Breast epithelium (tissue), 4 donors: ENCODE data around the gene ZNF35. TPM values are rescaled to one million over a fixed set of nuclear protein-coding genes. Genes with fewer than 3 reads are reported as not detected.

Experiments used
- DNase-seq, 2 donors: peaks; one replicate each; pipeline ENCODE4 v3.0.0-alpha.2; 2019; ENCODE audit warnings: low spot score in 2 of 2
- H3K27ac ChIP-seq, 2 donors: fragments of 200-600 bp; sonication (generic) in 1 of 2; one replicate each; pipeline ENCODE4 v1.5.1; 2016 to 2019; ENCODE audit warnings: mild to moderate bottlenecking in 1 of 2
- H3K27me3 ChIP-seq, 2 donors: fragments of 200-600 bp; sonication (generic) in 1 of 2; one replicate each; pipeline versions ENCODE4 v1.5.1 to v1.6.0; 2017 to 2019; ENCODE audit warnings: control low read depth in 1 of 2, mild to moderate bottlenecking in 1 of 2
- H3K36me3 ChIP-seq: fragments of 200-600 bp; one replicate; pipeline ENCODE4 v1.5.1; 2019
- H3K4me1 ChIP-seq, 2 donors: fragments of 200-600 bp; sonication (generic); one replicate each; pipeline ENCODE4 v1.5.1; 2016 to 2019; ENCODE audit warnings: control low read depth in 1 of 2
- H3K4me3 ChIP-seq, 3 donors: fragments of 200-600 bp; sonication (generic); 1 replicate in 2 of 3; 2 replicates in 1 of 3; pipeline ENCODE4 v1.5.1; 2016 to 2019; ENCODE audit warnings: mild to moderate bottlenecking in 3 of 3, moderate library complexity in 2 of 3
- H3K9me3 ChIP-seq, 2 donors: fragments of 200-600 bp; sonication (generic) in 1 of 2; one replicate each; pipeline ENCODE4 v1.5.1; 2016 to 2019; ENCODE audit warnings: control low read depth in 1 of 2
- POLR2A ChIP-seq: fragments of 450-650 bp; IDR thresholded peaks from one replicate; pipeline ENCODE4 v1.6.1; 2016; ENCODE audit warnings: antibody characterized with exemption, mild to moderate bottlenecking, moderate library complexity
- POLR2AphosphoS5 ChIP-seq, 3 donors: sonication (generic); formaldehyde crosslinking; IDR thresholded peaks; one replicate each; pipeline ENCODE4 v1.6.1; 2017; ENCODE audit warnings: antibody characterized with exemption in 3 of 3
- intact Hi-C: fragments of 100-400 bp; cut with DNase I; formaldehyde crosslinking; loops from one replicate; pipeline ENCODE4 v1.15.1; 2023; ENCODE audit warnings: low total_unique reads
- total RNA-seq, 3 donors: library from RNA; depleted of rRNA; stranded (reverse); fragments of >200 nt; gene quantifications; one replicate each; pipeline ENCODE4 v1.1.0, GENCODE V29; 2016
- TF ChIP-seq, protein P1 (sequence below), 3 donors: fragments of 450-650 bp; IDR thresholded peaks; one replicate each; pipeline ENCODE4 v1.5.1; 2016 to 2017; ENCODE audit warnings: antibody characterized with exemption in 3 of 3, mild to moderate bottlenecking in 3 of 3, moderate library complexity in 3 of 3

ZNF35 gene
- total RNA-seq, result 10 to 100 TPM in 2 of 3 donors, 1 to 10 TPM in 1; 8.8 to 18.7 (median 13.1) TPM

DNA sequence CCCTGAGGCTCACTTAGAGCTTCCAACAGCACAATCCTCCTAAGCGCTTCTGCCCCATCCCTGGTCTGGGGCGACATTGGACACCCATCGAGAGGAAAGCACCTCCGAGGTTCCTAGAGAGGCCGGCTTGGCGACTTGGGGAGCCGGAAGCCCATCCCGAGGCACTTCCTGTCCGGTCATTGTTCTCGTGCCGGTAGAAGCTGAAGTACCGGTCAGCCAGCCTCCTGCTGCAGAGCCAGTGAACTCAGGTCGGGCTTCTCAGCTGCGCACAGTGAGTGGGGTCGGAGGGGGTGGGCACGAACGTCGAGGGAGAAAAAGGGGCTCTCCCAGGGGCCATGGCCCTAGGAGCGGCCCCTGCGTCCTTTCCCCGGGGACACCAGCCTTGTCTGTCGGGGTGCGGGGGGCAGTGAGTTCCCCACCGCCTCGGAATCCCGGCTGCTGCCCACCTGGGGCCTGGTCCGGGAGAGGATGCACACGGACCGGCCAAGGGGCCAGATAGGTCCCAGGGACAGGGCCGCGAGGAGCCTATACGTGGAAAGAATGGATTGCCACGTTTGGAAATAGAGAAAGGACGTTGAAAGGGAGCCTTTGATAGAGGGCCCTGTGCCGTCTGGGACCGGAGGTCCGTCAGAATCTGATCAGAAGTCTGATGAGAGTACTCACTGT is at the start of gene ZNF35:
TSS of gene ZNF35 (plus strand) at position 169 of the 666 bp plus-strand sequence. CDS start 2,336 bp downstream, outside the sequence.
- TF ChIP-seq, protein P1, sequence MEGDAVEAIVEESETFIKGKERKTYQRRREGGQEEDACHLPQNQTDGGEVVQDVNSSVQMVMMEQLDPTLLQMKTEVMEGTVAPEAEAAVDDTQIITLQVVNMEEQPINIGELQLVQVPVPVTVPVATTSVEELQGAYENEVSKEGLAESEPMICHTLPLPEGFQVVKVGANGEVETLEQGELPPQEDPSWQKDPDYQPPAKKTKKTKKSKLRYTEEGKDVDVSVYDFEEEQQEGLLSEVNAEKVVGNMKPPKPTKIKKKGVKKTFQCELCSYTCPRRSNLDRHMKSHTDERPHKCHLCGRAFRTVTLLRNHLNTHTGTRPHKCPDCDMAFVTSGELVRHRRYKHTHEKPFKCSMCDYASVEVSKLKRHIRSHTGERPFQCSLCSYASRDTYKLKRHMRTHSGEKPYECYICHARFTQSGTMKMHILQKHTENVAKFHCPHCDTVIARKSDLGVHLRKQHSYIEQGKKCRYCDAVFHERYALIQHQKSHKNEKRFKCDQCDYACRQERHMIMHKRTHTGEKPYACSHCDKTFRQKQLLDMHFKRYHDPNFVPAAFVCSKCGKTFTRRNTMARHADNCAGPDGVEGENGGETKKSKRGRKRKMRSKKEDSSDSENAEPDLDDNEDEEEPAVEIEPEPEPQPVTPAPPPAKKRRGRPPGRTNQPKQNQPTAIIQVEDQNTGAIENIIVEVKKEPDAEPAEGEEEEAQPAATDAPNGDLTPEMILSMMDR (IDR thresholded peaks at IDR 0.05), result no peak
- TF ChIP-seq POLR2AphosphoS5 (IDR thresholded peaks at IDR 0.05), result no peak
- TF ChIP-seq POLR2A, result no peak

DNA sequence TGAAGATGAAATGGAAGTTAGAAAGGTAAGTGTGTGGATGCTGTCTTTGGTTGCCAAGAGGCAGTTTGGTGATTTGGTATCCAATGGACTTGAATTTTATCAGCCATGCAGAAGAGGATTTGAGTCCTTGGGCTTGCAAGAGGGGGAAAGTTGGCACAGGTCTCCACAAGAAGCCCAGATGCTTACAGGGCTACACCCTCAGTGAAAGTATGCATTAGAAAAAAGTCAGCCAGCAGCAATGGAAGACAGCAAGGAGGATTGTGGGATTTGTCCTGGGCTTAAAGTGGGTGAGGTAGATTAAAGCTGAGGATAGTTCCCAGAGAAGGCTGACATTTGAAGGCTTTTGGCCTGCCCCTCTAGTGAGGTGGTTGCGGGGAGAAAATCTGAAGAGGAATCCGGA is 46.8 kb upstream of the ZNF35 start:
- TF ChIP-seq POLR2AphosphoS5 (IDR thresholded peaks at IDR 0.05), result no peak
- TF ChIP-seq, protein P1 (IDR thresholded peaks at IDR 0.05), result no peak
- TF ChIP-seq POLR2A, result no peak
- no peaks in the 10 kb centered on the region for H3K4me1 ChIP-seq
- no peak overlapping the region for H3K27ac ChIP-seq
- no peaks in the 10 kb centered on the region for H3K36me3 ChIP-seq
- intact Hi-C loops, result no loop called here
- H3K9me3 ChIP-seq, result peaks cover 13 to 18% of the 10 kb centered on the region in 2 donors
- DNase-seq, result no peak
- H3K27me3 ChIP-seq, result no peaks in the 10 kb centered on the region
- no peak overlapping the region for H3K4me3 ChIP-seq

More for the DNA sequence above, at the start of gene ZNF35:
- Histone ChIP-seq H3K27me3 (no peaks in the 10 kb centered on the region), H3K4me1 (peaks cover 0 to 2% of the 10 kb centered on the region in 2 donors), H3K27ac (peak within 1 kb of the TSS; percentile 57 to 76), H3K9me3 (peaks cover 0 to 10% of the 10 kb centered on the region in 2 donors), H3K36me3 (peaks cover 6% of the 10 kb centered on the region), H3K4me3 (peak within 1 kb of the TSS; percentile 84 to 92 (median 86))
- DNase-seq, result peak; percentile 28 to 68
- intact Hi-C loops, result no loop called here

DNA sequence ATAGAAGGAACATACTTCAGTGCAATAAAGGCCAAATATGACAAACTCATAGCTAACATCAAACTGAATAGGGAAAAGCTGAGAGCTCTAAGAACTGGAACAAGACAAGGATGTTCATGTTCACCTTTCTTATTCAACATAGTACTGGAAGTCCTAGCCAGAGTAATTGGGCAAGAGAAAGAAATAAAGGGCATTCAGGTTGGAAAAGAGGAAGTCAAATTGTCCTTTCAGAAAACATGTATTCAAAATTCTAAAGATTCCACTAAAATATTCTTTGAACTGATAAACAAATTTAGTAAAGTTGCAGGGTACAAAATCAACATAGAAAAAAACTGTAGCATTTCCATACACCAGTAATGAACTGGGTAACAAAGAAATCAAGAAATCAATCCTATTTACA is 35.9 kb upstream of the ZNF35 start:
- intact Hi-C loops, result no loop called here
- no peak overlapping the region for H3K27ac ChIP-seq
- H3K9me3 ChIP-seq, result no peaks in the 10 kb centered on the region
- H3K4me1 ChIP-seq, result no peaks in the 10 kb centered on the region
- TF ChIP-seq POLR2AphosphoS5 (IDR thresholded peaks at IDR 0.05), result no peak
- TF ChIP-seq, protein P1 (IDR thresholded peaks at IDR 0.05), result no peak
- TF ChIP-seq POLR2A, result no peak
- H3K4me3 ChIP-seq, result no peak overlapping the region
- H3K36me3 ChIP-seq, result no peaks in the 10 kb centered on the region
- no peaks in the 10 kb centered on the region for H3K27me3 ChIP-seq
- DNase-seq, result no peak

DNA sequence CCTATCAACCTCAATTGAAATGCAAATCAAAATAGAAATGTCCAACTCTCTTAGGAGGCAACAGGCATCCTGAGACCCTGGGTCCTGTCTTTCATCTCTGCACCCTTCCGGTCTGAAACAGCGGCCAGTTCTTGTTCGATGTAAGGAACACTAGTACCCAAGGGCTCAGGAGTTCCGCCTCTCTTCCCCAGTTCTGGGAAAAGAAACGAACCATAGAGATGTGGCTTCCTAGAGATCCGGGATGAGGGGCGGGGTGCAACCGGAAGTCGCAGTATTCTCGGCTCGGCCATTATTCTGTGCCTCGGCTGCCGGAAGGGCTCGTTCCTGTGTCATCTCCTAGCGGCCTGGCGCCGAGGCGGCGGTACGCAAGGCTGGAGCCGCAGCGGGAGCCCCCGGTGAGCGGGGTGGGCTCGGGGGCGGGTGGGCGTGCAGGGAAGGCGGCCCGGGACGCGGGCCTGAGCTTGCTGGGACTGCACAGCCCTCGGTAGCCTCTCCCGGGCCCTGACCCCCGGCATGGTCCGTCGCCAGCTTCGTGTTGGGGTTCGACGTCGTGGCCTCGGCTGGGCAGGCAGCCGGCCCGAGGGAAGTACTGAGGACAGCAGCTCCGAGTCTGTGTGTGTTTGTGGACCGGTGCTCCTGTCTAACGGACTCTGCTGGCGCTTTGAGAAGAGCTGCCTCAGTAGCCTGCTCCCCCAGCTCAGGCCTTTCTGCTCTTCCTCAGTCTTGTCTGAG is 23.6 kb upstream of the ZNF35 start, which contains the start of gene ZNF197:
TSS of gene ZNF197 (plus strand) at position 288 of the 732 bp plus-strand sequence. CDS start 4,119 bp downstream, outside the sequence.
- Histone ChIP-seq H3K27ac (peak within 1 kb of the TSS; percentile 84 to 86), H3K4me3 (peak within 1 kb of the TSS; percentile 83 to 94 (median 85)), H3K27me3 (no peaks in the 10 kb centered on the region), H3K4me1 (no peaks in the 10 kb centered on the region), H3K9me3 (no peaks in the 10 kb centered on the region), H3K36me3 (no peaks in the 10 kb centered on the region)
- DNase-seq, result peak; percentile 72 to 78
- TF ChIP-seq, protein P1 (IDR thresholded peaks at IDR 0.05), result no peak
- peak in 2 of 3 donors; percentile 31 to 56 for TF ChIP-seq POLR2AphosphoS5 (IDR thresholded peaks at IDR 0.05)
- no peak for TF ChIP-seq POLR2A
- intact Hi-C loops, result no loop called here

DNA sequence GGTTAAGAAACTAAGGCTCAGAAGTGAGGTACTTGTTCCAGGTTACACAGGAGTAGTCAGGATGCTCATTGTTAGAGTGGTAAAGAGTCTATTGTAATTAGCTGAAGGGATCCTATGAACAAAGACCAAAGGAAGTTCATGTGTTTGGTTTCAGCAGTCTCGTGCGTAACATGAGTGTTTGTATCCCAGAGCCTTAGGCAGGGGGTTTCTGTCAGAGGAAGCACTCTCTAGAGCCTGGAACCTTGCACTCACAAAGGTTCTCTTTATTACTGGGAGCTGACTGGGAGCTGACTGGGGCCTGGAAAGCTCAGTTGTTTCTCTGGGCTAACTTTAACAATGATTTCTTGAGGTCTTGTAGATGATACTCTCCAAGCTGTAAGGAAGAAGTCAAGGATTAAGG is 19.8 kb upstream of the ZNF35 start:
- H3K27me3 ChIP-seq, result no peaks in the 10 kb centered on the region
- intact Hi-C loops, result no loop called here
- no peaks in the 10 kb centered on the region for H3K36me3 ChIP-seq
- H3K9me3 ChIP-seq, result no peaks in the 10 kb centered on the region
- DNase-seq, result no peak
- TF ChIP-seq POLR2AphosphoS5 (IDR thresholded peaks at IDR 0.05) (no peak), POLR2A (no peak)
- TF ChIP-seq, protein P1 (IDR thresholded peaks at IDR 0.05), result no peak
- H3K4me3 ChIP-seq, result no peak overlapping the region
- no peaks in the 10 kb centered on the region for H3K4me1 ChIP-seq
- H3K27ac ChIP-seq, result no peak overlapping the region
